Measurements from ENCODE around the gene ZNF512B. TPM values are rescaled to one million over a fixed set of nuclear protein-coding genes. Genes with fewer than 3 reads are reported as not detected.

ZNF512B gene
- total and polyA plus RNA-seq, 8 donors, result 3.5 to 12.1 (median 8.2) TPM

GRCh38 chr20:63953764-63954429 is 15.8 kb downstream of the ZNF512B start:
- H3K4me3 ChIP-seq, result peak overlapping the region in 2 of 4 donors; percentile 93 to 100
- 47 to 63% (median 57%) methylated on average over 11 to 13 of the region's 13 CpGs for WGBS, 5 donors
- DNase-seq, result no peak
- peak overlapping the region in 1 of 5 donors; percentile 91 for H3K27ac ChIP-seq
- intact Hi-C loops (cut with DNase I; ENCODE audit: low total_unique reads), result no loop called here
- TF ChIP-seq POLR2A (IDR thresholded peaks at IDR 0.05) (no peak), POLR2AphosphoS5 (IDR thresholded peaks at IDR 0.05) (no peak), EP300 (IDR thresholded peaks at IDR 0.05) (no peak), CTCF (IDR thresholded peaks at IDR 0.05) (no peak)
- no peaks in the 10 kb centered on the region for H3K9me3 ChIP-seq
- H3K36me3 ChIP-seq, result peaks cover 0 to 11% (median 8%) of the 10 kb centered on the region in 4 donors
- no peaks in the 10 kb centered on the region for H3K27me3 ChIP-seq
- peaks cover 68 to 89% (median 84%) of the 10 kb centered on the region in 4 donors for H3K4me1 ChIP-seq

GRCh38 chr20:63952769-63953168 is 17.0 kb downstream of the ZNF512B start:
- DNase-seq, result no peak
- Histone ChIP-seq H3K4me1 (peaks cover 78 to 92% (median 90%) of the 10 kb centered on the region in 4 donors), H3K27ac (peak overlapping the region in 2 of 5 donors; percentile 87 to 88), H3K27me3 (no peaks in the 10 kb centered on the region), H3K9me3 (no peaks in the 10 kb centered on the region), H3K4me3 (no peak overlapping the region), H3K36me3 (peaks cover 0 to 5% (median 2%) of the 10 kb centered on the region in 4 donors)
- intact Hi-C loops (cut with DNase I; ENCODE audit: low total_unique reads), result no loop called here
- 76 to 86% (median 78%) methylated on average over 14 of the region's 14 CpGs for WGBS, 5 donors
- TF ChIP-seq POLR2AphosphoS5 (IDR thresholded peaks at IDR 0.05) (no peak), CTCF (IDR thresholded peaks at IDR 0.05) (no peak), EP300 (IDR thresholded peaks at IDR 0.05) (no peak), POLR2A (IDR thresholded peaks at IDR 0.05) (no peak)

GRCh38 chr20:63952210-63952535 is 17.6 kb downstream of the ZNF512B start:
- intact Hi-C loops (cut with DNase I; ENCODE audit: low total_unique reads), result no loop called here
- no peaks in the 10 kb centered on the region for H3K27me3 ChIP-seq
- no peak for TF ChIP-seq POLR2AphosphoS5 (IDR thresholded peaks at IDR 0.05)
- TF ChIP-seq POLR2A (IDR thresholded peaks at IDR 0.05), result no peak
- TF ChIP-seq CTCF (IDR thresholded peaks at IDR 0.05), result no peak
- no peak for TF ChIP-seq EP300 (IDR thresholded peaks at IDR 0.05)
- 50 to 84% (median 76%) methylated on average over 1 to 15 of the region's 15 CpGs for WGBS, 5 donors
- H3K36me3 ChIP-seq, result peaks cover 0 to 5% (median 2%) of the 10 kb centered on the region in 4 donors
- H3K4me3 ChIP-seq, result no peak overlapping the region
- H3K27ac ChIP-seq, result peak overlapping the region; percentile 13 to 88 (median 86)
- no peaks in the 10 kb centered on the region for H3K9me3 ChIP-seq
- peaks cover 78 to 92% (median 90%) of the 10 kb centered on the region in 4 donors for H3K4me1 ChIP-seq
- no peak for DNase-seq

GRCh38 chr20:63951398-63952209 is 18.1 kb downstream of the ZNF512B start:
- WGBS, 5 donors, result 40 to 56% (median 54%) methylated on average over 7 to 17 of the region's 17 CpGs
- Histone ChIP-seq H3K36me3 (peaks cover 0 to 5% (median 2%) of the 10 kb centered on the region in 4 donors), H3K27me3 (no peaks in the 10 kb centered on the region), H3K27ac (peak overlapping the region; percentile 13 to 88 (median 86)), H3K4me1 (peaks cover 73 to 92% (median 89%) of the 10 kb centered on the region in 4 donors), H3K4me3 (peak overlapping the region in 1 of 4 donors; percentile 24), H3K9me3 (no peaks in the 10 kb centered on the region)
- intact Hi-C loops (cut with DNase I; ENCODE audit: low total_unique reads), result no loop called here
- no peak for DNase-seq
- TF ChIP-seq POLR2AphosphoS5 (IDR thresholded peaks at IDR 0.05), result no peak
- no peak for TF ChIP-seq POLR2A (IDR thresholded peaks at IDR 0.05)
- TF ChIP-seq CTCF (IDR thresholded peaks at IDR 0.05), result no peak
- no peak for TF ChIP-seq EP300 (IDR thresholded peaks at IDR 0.05)
